ENCODE results near the gene SNTG2. TPM values are rescaled to one million over a fixed set of nuclear protein-coding genes. Genes with fewer than 3 reads are reported as not detected.
"Not testable (repeated sequence)": the region's sequence is repeated elsewhere in the genome, so short reads cannot be mapped to it uniquely, and the experiment has no call there.

SNTG2 gene
- polyA plus RNA-seq, 3 donors = not detected

- H3K36me3 ChIP-seq (replicated peaks in 1 of 2; ENCODE audit: control insufficient read depth in 1 of 2, insufficient read depth in 2 of 2, low read length in 2 of 2) = no peaks in the 10 kb centered on the region
- peaks cover 0 to 5% (median 0%) of the 10 kb centered on the region in 7 donors for H3K9me3 Mint-ChIP-seq
- no peaks in the 10 kb centered on the region for H3K9me3 ChIP-seq (replicated peaks in 1 of 2; ENCODE audit: control insufficient read depth in 1 of 2, insufficient read depth in 1 of 2, low read length in 2 of 2)
- no peak overlapping the region for H2AFZ ChIP-seq (ENCODE audit: insufficient read depth, low read depth, low read length, poor library complexity, severe bottlenecking)
- no peak for TF ChIP-seq CTCF (IDR thresholded peaks at IDR 0.05)
- no peak overlapping the region for H3K27ac Mint-ChIP-seq
- no peaks in the 10 kb centered on the region for H3K36me3 Mint-ChIP-seq
- peaks cover 9 to 15% (median 12%) of the 10 kb centered on the region in 3 donors for H3K27me3 Mint-ChIP-seq (ENCODE audit: low read depth in 3 of 3)
- H3K4me2 ChIP-seq (replicated peaks; ENCODE audit: extremely low read depth, low read length, poor library complexity, severe bottlenecking) = no peak overlapping the region
- WGBS (ENCODE audit: insufficient coverage) = 90% methylated on average over 5 of the region's 14 CpGs
- no peaks in the 10 kb centered on the region for H4K20me1 ChIP-seq (ENCODE audit: insufficient read depth, low read length)
- DNase-seq = no peak
- no peaks in the 10 kb centered on the region for H3K4me1 ChIP-seq (ENCODE audit: control insufficient read depth in 1 of 2, insufficient read depth in 2 of 2, low read length in 2 of 2)
- no peaks in the 10 kb centered on the region for H3K4me1 Mint-ChIP-seq
- no peaks in the 10 kb centered on the region for H3K27me3 ChIP-seq (ENCODE audit: control insufficient read depth in 2 of 2, insufficient read depth in 2 of 2, low read length in 2 of 2)
- no peak overlapping the region for H3K4me3 Mint-ChIP-seq
- intact Hi-C loops (cut with micrococcal nuclease) = no loop called here
- H3K4me3 ChIP-seq (replicated peaks in 1 of 3; ENCODE audit: low read depth in 2 of 3, low read length in 3 of 3) = no peak overlapping the region
- H3K9ac ChIP-seq (ENCODE audit: insufficient read depth, low read length, poor library complexity, severe bottlenecking) = no peak overlapping the region
- H3K27ac ChIP-seq (ENCODE audit: low read depth in 1 of 2, low read length in 2 of 2) = no peak overlapping the region
- no peaks in the 10 kb centered on the region for H3K79me2 ChIP-seq (ENCODE audit: insufficient read depth, low read length)
Measured at GRCh38 chr2:1132328-1132969, 181.8 kb downstream of the SNTG2 start.

- Mint-ChIP-seq H3K27me3 (ENCODE audit: low read depth in 3 of 3) (peaks cover 9 to 18% (median 12%) of the 10 kb centered on the region in 3 donors), H3K4me3 (peak overlapping the region in 1 of 2 donors; percentile 43)
- H3K9me3 ChIP-seq (replicated peaks in 1 of 2; ENCODE audit: control insufficient read depth in 1 of 2, insufficient read depth in 1 of 2, low read length in 2 of 2); H3K36me3 Mint-ChIP-seq; H3K79me2 ChIP-seq (ENCODE audit: insufficient read depth, low read length); H4K20me1 ChIP-seq (ENCODE audit: insufficient read depth, low read length); DNase-seq; H3K27me3 ChIP-seq (ENCODE audit: control insufficient read depth in 2 of 2, insufficient read depth in 2 of 2, low read length in 2 of 2); H3K4me1 ChIP-seq (ENCODE audit: control insufficient read depth in 1 of 2, insufficient read depth in 2 of 2, low read length in 2 of 2); H3K27ac Mint-ChIP-seq; H3K4me2 ChIP-seq (replicated peaks; ENCODE audit: extremely low read depth, low read length, poor library complexity, severe bottlenecking); H3K4me1 Mint-ChIP-seq; H3K4me3 ChIP-seq (replicated peaks in 1 of 3; ENCODE audit: low read depth in 2 of 3, low read length in 3 of 3); H3K27ac ChIP-seq (ENCODE audit: low read depth in 1 of 2, low read length in 2 of 2); H3K36me3 ChIP-seq (replicated peaks in 1 of 2; ENCODE audit: control insufficient read depth in 1 of 2, insufficient read depth in 2 of 2, low read length in 2 of 2); H2AFZ ChIP-seq (ENCODE audit: insufficient read depth, low read depth, low read length, poor library complexity, severe bottlenecking); intact Hi-C loops (cut with micrococcal nuclease); H3K9me3 Mint-ChIP-seq; H3K9ac ChIP-seq (ENCODE audit: insufficient read depth, low read length, poor library complexity, severe bottlenecking): not testable (repeated sequence)
- 30% methylated on average over 11 of the region's 16 CpGs for WGBS (ENCODE audit: insufficient coverage)
Measured at GRCh38 chr2:1133896-1134295, 183.2 kb downstream of the SNTG2 start.

Measured in CD14-positive monocyte (primary cell).